Psoas muscle (tissue), 8 donors: ENCODE measurements around the gene BNC2. TPM values are rescaled to one million over a fixed set of nuclear protein-coding genes. Genes with fewer than 3 reads are reported as not detected.

Experiments used
- ATAC-seq, 4 donors: fragments of 200-7000 bp; cut with Tn5 transposase; one replicate each; pipeline ENCODE4 v1.9.1; 2020; ENCODE audit warnings: moderate library complexity in 3 of 4, mild to moderate bottlenecking in 2 of 4
- DNase-seq, 2 donors: peaks; one replicate each; pipeline ENCODE4 v3.0.0-alpha.2; 2020
- H3K27ac ChIP-seq: fragments of 200-600 bp; one replicate; pipeline ENCODE4 v1.8.0; 2022
- H3K27me3 ChIP-seq, 3 donors: fragments of 200-600 bp in 1 of 3; one replicate each; pipeline versions ENCODE4 v1.6.1 to v1.8.0; 2013 to 2022; ENCODE audit warnings: low read length in 2 of 3, mild to moderate bottlenecking in 2 of 3, moderate library complexity in 1 of 3; ENCODE audit not compliant: insufficient read depth in 3 of 3
- H3K36me3 ChIP-seq, 2 donors: fragments of 200-600 bp in 1 of 2; one replicate each; pipeline versions ENCODE4 v1.6.1 to v1.8.0; 2013 to 2022; ENCODE audit warnings: low read depth in 1 of 2, mild to moderate bottlenecking in 1 of 2, moderate library complexity in 1 of 2; ENCODE audit not compliant: insufficient read depth in 1 of 2
- H3K4me1 ChIP-seq: fragments of 200-600 bp; one replicate; pipeline ENCODE4 v1.8.0; 2022
- H3K4me3 ChIP-seq: fragments of 200-600 bp; one replicate; pipeline ENCODE4 v1.8.0; 2022; ENCODE audit warnings: mild to moderate bottlenecking
- H3K9me3 ChIP-seq: fragments of 200-600 bp; one replicate; pipeline ENCODE4 v1.8.0; 2022
- CTCF ChIP-seq: fragments of 200-600 bp; IDR thresholded peaks from one replicate; pipeline ENCODE4 v1.8.0; 2022; ENCODE audit warnings: antibody characterized with exemption
- WGBS, 3 donors: extraction: QIAGEN DNeasy Blood & Tissue Kit; methylation state at CpG; one replicate each; pipeline versions ENCODE4 v1.1.6 to v1.1.7; 2013; 5-methylcytosine and 5-hydroxymethylcytosine counted together
- intact Hi-C, 2 donors: fragments of 100-400 bp; cut with DNase I; formaldehyde crosslinking; loops; one replicate each; pipeline versions ENCODE4 v1.11.0 to v1.14.2; 2022
- polyA plus RNA-seq, 3 donors: library from polyadenylated mRNA; stranded (reverse); fragments of 200-250 nt; gene quantifications; one replicate each; pipeline ENCODE4 v1.2.3, GENCODE V29; 2013
- total RNA-seq, 4 donors: library from RNA; stranded (reverse); fragmentation: NEBNext Ultra II Directional in 2 of 4; extraction: Animal tissue kit (Norgen Biotek cat#: 25700) in 2 of 4; gene quantifications; one replicate each; pipeline versions ENCODE4 v1.2.1 to v1.2.4, GENCODE V29; 2021 to 2023
- donor health status: healthy with polysubstance abuse.
- donor health status: DM: no; HTN: no; CAD: no; lungs with moderate emphysema.
- donor health status: Bipolar disorder and iron deficiency.
- donor health status: healthy.
- donor health status: DM: yes; HTN: yes; CAD: no.
- donor health status: DM: no; HTN: no; CAD: no.
- donor health status: DM: no; HTN: no; CAD: no.
- donor health status: DM: yes; HTN: yes; CAD: no.

BNC2 gene
- total and polyA plus RNA-seq, 7 donors, result 1.3 to 168 (median 44.1) TPM

- H3K4me1 ChIP-seq, result no peaks in the 10 kb centered on the region
- DNase-seq, result no peak
- H3K36me3 ChIP-seq, result no peaks in the 10 kb centered on the region
- H3K4me3 ChIP-seq, result no peak overlapping the region
- H3K9me3 ChIP-seq, result no peaks in the 10 kb centered on the region
- WGBS, 3 donors, result 73 to 89% (median 86%) methylated on average over 8 of the region's 8 CpGs
- intact Hi-C loops, result loop anchor here in 1 of 2 donors (5.0 kb wide), 1 partner anchor 46 kb away; no protein-coding TSS in a partner anchor
- H3K27me3 ChIP-seq, result no peaks in the 10 kb centered on the region
- ATAC-seq, result no peak
- no peak for TF ChIP-seq CTCF
- H3K27ac ChIP-seq, result no peak overlapping the region
Measured at GRCh38 chr9:16368237-16369087, 502.0 kb downstream of the BNC2 start.

DNA sequence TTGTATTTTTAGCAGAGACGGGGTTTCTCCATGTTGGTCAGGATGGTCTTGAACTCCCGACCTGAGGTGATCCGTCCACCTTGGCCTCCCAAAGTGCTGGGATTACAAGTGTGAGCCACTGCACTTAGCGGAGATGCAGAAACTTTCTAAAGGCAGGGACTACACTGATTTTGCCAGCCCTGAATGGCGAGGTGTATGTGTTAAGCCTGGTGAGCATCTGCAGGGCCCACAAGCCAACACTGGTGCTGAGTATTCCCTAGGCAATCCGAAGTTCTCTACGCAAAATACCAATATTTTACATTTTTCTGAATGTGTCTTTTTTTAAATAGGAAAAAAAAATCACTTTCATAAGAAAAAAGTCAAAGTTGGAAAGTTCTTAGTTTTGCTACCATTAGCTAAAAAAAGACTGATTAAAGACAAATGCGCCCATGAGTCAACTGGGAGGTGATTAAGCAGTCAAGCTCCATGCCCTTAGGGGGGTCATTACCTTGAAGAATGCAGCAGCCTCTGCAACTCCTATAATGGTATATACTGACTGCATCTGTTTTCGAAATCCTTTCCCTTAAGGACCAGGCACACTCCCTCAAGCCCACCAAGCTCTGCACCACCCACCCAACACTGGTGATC is 502.8 kb downstream of the BNC2 start:
- 94 to 97% (median 96%) methylated on average over 9 of the region's 9 CpGs for WGBS, 3 donors
- DNase-seq, result no peak
- no peak overlapping the region for H3K27ac ChIP-seq
- intact Hi-C loops, result loop anchor here in 1 of 2 donors (5.0 kb wide), 1 partner anchor 45 kb away; no protein-coding TSS in a partner anchor
- TF ChIP-seq CTCF, result no peak
- H3K36me3 ChIP-seq, result no peaks in the 10 kb centered on the region
- no peak for ATAC-seq
- H3K4me1 ChIP-seq, result no peaks in the 10 kb centered on the region
- H3K27me3 ChIP-seq, result no peaks in the 10 kb centered on the region
- H3K9me3 ChIP-seq, result no peaks in the 10 kb centered on the region
- H3K4me3 ChIP-seq, result no peak overlapping the region

GRCh38 chr9:16364347-16364746 is 506.1 kb downstream of the BNC2 start:
- TF ChIP-seq CTCF, result no peak
- WGBS, 3 donors, result 65 to 73% (median 73%) methylated on average over 8 of the region's 8 CpGs
- peak; percentile 48 to 58 for DNase-seq

GRCh38 chr9:16363916-16364315 is 506.6 kb downstream of the BNC2 start:
- no peak for ATAC-seq
- TF ChIP-seq CTCF, result no peak

More at GRCh38 chr9:16364347-16364746, 506.1 kb downstream of the BNC2 start:
- H3K27ac ChIP-seq, result no peak overlapping the region
- no peaks in the 10 kb centered on the region for H3K4me1 ChIP-seq
- H3K9me3 ChIP-seq, result no peaks in the 10 kb centered on the region
- no peaks in the 10 kb centered on the region for H3K36me3 ChIP-seq
- peak in 3 of 4 donors; percentile 54 to 68 (median 56) for ATAC-seq
- intact Hi-C loops, result no loop called here
- H3K4me3 ChIP-seq, result no peak overlapping the region
- peaks cover 0 to 4% (median 0%) of the 10 kb centered on the region in 3 donors for H3K27me3 ChIP-seq

More at GRCh38 chr9:16363916-16364315, 506.6 kb downstream of the BNC2 start:
- Histone ChIP-seq H3K27me3 (peaks cover 0 to 4% (median 0%) of the 10 kb centered on the region in 3 donors), H3K4me1 (no peaks in the 10 kb centered on the region), H3K4me3 (no peak overlapping the region), H3K36me3 (no peaks in the 10 kb centered on the region), H3K27ac (no peak overlapping the region), H3K9me3 (no peaks in the 10 kb centered on the region)
- intact Hi-C loops, result no loop called here
- 72% methylated on average over 5 of the region's 5 CpGs for WGBS, 3 donors
- no peak for DNase-seq
